ENCODE results near the gene MORN1. TPM values are rescaled to one million over a fixed set of nuclear protein-coding genes. Genes with fewer than 3 reads are reported as not detected.

Gene MORN1
- total RNA-seq, 1 donor from 2014 or later: 10.8 TPM

DNA sequence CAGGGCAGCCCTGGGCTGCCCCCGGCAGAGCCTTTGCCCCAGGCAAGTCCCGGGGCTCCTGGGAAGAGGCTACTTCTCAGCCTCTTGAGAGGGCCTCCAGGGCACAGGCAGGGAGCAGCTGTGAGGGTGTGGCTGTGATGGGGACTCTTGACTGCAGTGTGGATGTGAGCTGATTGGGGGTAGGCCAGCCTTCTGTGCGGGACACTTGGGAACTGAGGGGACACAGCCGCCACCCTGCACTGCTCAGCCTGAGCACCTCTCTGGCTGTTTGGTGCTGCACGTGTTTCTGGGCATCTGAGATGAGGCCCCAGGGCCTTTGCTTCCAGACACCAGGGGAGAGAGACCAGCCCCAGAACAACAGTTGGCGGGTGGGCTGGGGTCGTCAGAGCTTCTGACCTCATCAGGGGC, 101.2 kb downstream of the MORN1 start:
- H3K27me3 Mint-ChIP-seq (ENCODE audit: unreplicated experiment): peaks cover 24% of the 10 kb centered on the region
- H3K4me3 Mint-ChIP-seq (ENCODE audit: unreplicated experiment): peak overlapping the region; percentile 20
- no peaks in the 10 kb centered on the region for H3K36me3 Mint-ChIP-seq (ENCODE audit: unreplicated experiment)
- DNase-seq: no peak
- peaks cover 22% of the 10 kb centered on the region for H3K9me3 Mint-ChIP-seq (ENCODE audit: unreplicated experiment)
- no peak for TF ChIP-seq CTCF (IDR thresholded peaks at IDR 0.05; ENCODE audit: partially characterized antibody, unreplicated experiment)
- peaks cover 24% of the 10 kb centered on the region for H3K4me1 Mint-ChIP-seq (ENCODE audit: low read depth, unreplicated experiment)
- peak overlapping the region; percentile 59 for H3K27ac Mint-ChIP-seq (ENCODE audit: unreplicated experiment)

DNA sequence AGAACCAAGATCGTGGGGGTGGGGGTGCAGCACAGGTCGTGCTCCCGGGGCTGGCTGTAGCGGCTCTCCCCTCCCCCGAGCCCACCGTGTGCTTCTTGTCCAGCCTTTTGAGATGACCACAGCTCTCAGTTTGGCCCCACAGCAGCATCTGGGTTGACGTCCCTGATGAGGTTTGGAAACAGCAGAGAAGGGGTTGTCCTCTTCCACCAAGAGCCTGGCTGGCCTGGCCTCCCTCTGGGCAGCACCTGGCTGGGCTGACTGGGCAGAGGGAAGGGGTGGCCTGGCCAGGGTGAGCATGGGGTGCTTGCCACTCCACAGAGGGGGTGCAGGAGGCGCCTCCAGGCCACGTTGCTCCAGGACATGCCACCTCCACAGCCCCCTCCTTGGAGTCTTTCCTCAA, 101.7 kb downstream of the MORN1 start:
- Mint-ChIP-seq H3K9me3 (ENCODE audit: unreplicated experiment) (peaks cover 25% of the 10 kb centered on the region), H3K36me3 (ENCODE audit: unreplicated experiment) (no peaks in the 10 kb centered on the region), H3K4me3 (ENCODE audit: unreplicated experiment) (peak overlapping the region; percentile 71), H3K27me3 (ENCODE audit: unreplicated experiment) (peaks cover 27% of the 10 kb centered on the region), H3K27ac (ENCODE audit: unreplicated experiment) (peak overlapping the region; percentile 59), H3K4me1 (ENCODE audit: low read depth, unreplicated experiment) (peaks cover 28% of the 10 kb centered on the region)
- TF ChIP-seq CTCF (IDR thresholded peaks at IDR 0.05; ENCODE audit: partially characterized antibody, unreplicated experiment): no peak
- DNase-seq: no peak

DNA sequence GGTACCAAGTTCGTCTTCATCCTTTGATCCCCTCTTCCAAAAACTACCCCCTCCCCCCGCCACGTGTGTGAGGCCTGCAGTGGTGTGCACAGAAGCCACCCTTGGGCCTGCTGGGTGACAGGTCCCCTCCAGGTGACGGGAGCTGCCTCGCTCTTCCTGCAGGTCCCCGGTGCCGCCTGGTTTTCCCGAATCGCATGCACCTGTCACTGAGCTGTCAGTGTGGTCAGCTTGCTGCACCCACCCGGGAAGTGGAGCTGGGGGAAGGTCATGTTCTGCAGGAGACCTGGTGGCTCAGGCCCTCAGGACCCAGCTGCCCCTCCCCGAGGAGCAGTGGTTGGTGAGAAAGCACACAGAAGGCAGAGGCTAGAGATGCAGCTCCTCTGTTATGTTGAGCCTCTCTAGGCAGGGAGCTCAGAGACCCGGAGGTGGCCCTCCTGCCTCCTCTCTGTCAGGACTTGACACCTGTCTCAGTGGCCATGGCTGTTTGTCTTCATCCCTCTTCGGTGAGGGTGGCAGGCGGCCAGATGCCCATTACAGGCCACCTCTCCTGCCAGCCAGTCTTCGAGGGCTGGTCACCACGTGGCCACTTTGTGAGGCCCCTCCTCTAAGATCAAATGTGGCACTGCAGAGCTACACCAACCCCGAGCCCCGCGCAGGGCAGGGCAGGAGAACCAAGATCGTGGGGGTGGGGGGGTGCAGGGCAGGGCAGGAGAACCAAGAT, 102.4 kb downstream of the MORN1 start:
- no peak for DNase-seq
- Mint-ChIP-seq H3K27me3 (ENCODE audit: unreplicated experiment) (peaks cover 27% of the 10 kb centered on the region), H3K4me3 (ENCODE audit: unreplicated experiment) (no peak overlapping the region), H3K9me3 (ENCODE audit: unreplicated experiment) (peaks cover 28% of the 10 kb centered on the region), H3K27ac (ENCODE audit: unreplicated experiment) (peak overlapping the region; percentile 33), H3K36me3 (ENCODE audit: unreplicated experiment) (no peaks in the 10 kb centered on the region), H3K4me1 (ENCODE audit: low read depth, unreplicated experiment) (peaks cover 30% of the 10 kb centered on the region)
- TF ChIP-seq CTCF (IDR thresholded peaks at IDR 0.05; ENCODE audit: partially characterized antibody, unreplicated experiment): no peak

GRCh38 chr1:2288311-2288710, 103.0 kb downstream of the MORN1 start:
- no peak for TF ChIP-seq CTCF (IDR thresholded peaks at IDR 0.05; ENCODE audit: partially characterized antibody, unreplicated experiment)
- Mint-ChIP-seq H3K4me3 (ENCODE audit: unreplicated experiment) (peak overlapping the region; percentile 23), H3K27me3 (ENCODE audit: unreplicated experiment) (peaks cover 25% of the 10 kb centered on the region), H3K4me1 (ENCODE audit: low read depth, unreplicated experiment) (peaks cover 24% of the 10 kb centered on the region), H3K9me3 (ENCODE audit: unreplicated experiment) (peaks cover 24% of the 10 kb centered on the region), H3K27ac (ENCODE audit: unreplicated experiment) (no peak overlapping the region), H3K36me3 (ENCODE audit: unreplicated experiment) (no peaks in the 10 kb centered on the region)
- no peak for DNase-seq

GRCh38 chr1:2287649-2288048, 103.7 kb downstream of the MORN1 start:
- no peak for DNase-seq
- Mint-ChIP-seq H3K27me3 (ENCODE audit: unreplicated experiment) (peaks cover 22% of the 10 kb centered on the region), H3K27ac (ENCODE audit: unreplicated experiment) (no peak overlapping the region), H3K9me3 (ENCODE audit: unreplicated experiment) (peaks cover 23% of the 10 kb centered on the region), H3K4me1 (ENCODE audit: low read depth, unreplicated experiment) (peaks cover 24% of the 10 kb centered on the region), H3K4me3 (ENCODE audit: unreplicated experiment) (no peak overlapping the region), H3K36me3 (ENCODE audit: unreplicated experiment) (no peaks in the 10 kb centered on the region)
- no peak for TF ChIP-seq CTCF (IDR thresholded peaks at IDR 0.05; ENCODE audit: partially characterized antibody, unreplicated experiment)
